ENCODE results near the gene S100Z. TPM values are rescaled to one million over a fixed set of nuclear protein-coding genes. Genes with fewer than 3 reads are reported as not detected.
"Not testable (repeated sequence)": the region's sequence is repeated elsewhere in the genome, so short reads cannot be mapped to it uniquely, and the experiment has no call there.

Gene S100Z
- total RNA-seq, 1 donor from 2014 or later: not detected

DNA sequence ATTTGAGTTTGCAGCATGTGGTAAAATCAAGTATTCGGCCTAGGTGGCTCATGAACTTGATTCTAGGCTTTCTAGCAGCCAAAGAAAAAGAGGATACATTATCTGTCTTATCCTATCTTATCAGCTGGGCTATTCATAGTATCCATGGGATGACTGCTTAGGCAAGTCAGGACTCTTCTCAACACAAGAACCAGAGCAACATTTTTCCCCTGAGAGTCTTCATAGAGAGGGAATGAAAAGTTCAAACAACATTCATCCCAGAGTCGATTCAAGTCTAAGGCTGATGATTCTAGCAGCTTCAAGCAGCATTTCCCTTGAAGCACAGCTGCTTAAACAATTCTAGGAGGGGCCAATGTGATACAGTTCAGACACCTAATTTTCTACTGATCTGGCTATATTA is 3.0 kb downstream of the S100Z start:
- no peaks in the 10 kb centered on the region for H3K27me3 ChIP-seq (ENCODE audit: control insufficient read depth, insufficient read depth, low read length)
- no peaks in the 10 kb centered on the region for H3K36me3 ChIP-seq (ENCODE audit: control insufficient read depth, insufficient read depth, low read length)
- TF ChIP-seq, protein P1, sequence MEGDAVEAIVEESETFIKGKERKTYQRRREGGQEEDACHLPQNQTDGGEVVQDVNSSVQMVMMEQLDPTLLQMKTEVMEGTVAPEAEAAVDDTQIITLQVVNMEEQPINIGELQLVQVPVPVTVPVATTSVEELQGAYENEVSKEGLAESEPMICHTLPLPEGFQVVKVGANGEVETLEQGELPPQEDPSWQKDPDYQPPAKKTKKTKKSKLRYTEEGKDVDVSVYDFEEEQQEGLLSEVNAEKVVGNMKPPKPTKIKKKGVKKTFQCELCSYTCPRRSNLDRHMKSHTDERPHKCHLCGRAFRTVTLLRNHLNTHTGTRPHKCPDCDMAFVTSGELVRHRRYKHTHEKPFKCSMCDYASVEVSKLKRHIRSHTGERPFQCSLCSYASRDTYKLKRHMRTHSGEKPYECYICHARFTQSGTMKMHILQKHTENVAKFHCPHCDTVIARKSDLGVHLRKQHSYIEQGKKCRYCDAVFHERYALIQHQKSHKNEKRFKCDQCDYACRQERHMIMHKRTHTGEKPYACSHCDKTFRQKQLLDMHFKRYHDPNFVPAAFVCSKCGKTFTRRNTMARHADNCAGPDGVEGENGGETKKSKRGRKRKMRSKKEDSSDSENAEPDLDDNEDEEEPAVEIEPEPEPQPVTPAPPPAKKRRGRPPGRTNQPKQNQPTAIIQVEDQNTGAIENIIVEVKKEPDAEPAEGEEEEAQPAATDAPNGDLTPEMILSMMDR (IDR thresholded peaks at IDR 0.05; ENCODE audit: insufficient read depth, low read length, poor library complexity, severe bottlenecking): no peak
- no peak overlapping the region for H3K4me3 ChIP-seq (ENCODE audit: low read depth, low read length)
- DNase-seq (ENCODE audit: low read depth): no peak

DNA sequence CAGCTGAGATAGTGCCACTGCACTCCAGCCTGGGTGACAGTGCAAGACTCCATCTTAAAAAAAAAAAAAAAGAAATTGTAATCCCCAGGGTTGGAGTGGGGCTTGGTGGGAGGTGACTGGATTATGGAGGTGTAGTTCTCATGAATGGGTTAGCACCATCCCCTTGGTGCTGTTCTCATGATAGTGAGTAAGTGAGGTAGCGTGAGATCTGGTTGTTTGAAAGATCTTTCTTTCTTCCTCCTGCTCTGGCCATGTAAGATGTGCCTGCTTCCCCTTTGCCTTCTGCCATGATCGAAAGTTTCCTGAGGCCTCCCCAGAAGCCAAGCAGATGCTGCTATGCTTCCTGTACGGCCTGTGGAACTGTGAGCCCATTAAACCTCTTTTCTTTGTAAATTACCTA is 3.9 kb downstream of the S100Z start:
- not testable (repeated sequence) for H3K27me3 ChIP-seq (ENCODE audit: control insufficient read depth, insufficient read depth, low read length); H3K4me3 ChIP-seq (ENCODE audit: low read depth, low read length); H3K36me3 ChIP-seq (ENCODE audit: control insufficient read depth, insufficient read depth, low read length); DNase-seq (ENCODE audit: low read depth)

DNA sequence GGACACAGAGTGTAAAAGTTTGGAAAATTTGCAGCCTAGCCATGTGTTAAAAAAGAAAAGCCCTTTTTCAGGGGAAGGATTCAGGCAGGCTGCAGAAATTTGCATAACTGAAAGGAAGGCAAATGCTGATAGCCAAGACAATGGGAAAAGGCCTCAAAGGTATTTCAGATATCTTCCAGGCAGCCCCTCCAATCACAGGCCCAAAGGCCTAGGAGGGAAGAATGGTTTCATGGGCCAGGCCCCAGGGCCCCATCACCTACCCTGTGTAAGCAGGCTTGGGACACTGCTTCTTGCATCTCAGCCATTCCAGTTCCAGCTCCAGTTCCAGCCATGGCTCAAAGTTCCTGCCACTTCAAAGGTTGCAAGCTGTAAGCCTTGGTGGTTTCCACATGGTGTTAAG is 4.8 kb downstream of the S100Z start:
- Histone ChIP-seq H3K36me3 (ENCODE audit: control insufficient read depth, insufficient read depth, low read length) (no peaks in the 10 kb centered on the region), H3K27me3 (ENCODE audit: control insufficient read depth, insufficient read depth, low read length) (no peaks in the 10 kb centered on the region), H3K4me3 (ENCODE audit: low read depth, low read length) (no peak overlapping the region)
- DNase-seq (ENCODE audit: low read depth): no peak
- TF ChIP-seq, protein P1 (IDR thresholded peaks at IDR 0.05; ENCODE audit: insufficient read depth, low read length, poor library complexity, severe bottlenecking): no peak

DNA sequence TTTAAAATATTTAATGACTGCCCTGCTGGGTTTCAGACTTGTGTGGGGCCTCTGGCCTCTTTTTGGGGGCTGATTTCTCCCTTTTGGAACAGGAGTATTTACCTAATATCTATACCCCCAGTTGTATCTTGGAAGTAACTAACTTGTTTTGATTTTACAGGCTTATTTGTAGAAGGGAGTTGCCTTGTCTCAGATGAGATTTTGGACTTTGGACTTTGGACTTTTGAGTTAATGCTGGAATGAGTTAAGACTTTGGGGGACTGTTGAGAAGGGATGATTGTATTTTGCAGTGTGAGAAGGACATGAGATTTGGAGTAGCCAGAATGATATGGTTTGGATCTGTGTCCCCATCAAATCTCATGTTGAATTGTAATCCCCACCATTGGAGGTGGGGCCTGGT is 5.7 kb downstream of the S100Z start:
- not testable (repeated sequence) for H3K4me3 ChIP-seq (ENCODE audit: low read depth, low read length); DNase-seq (ENCODE audit: low read depth); H3K27me3 ChIP-seq (ENCODE audit: control insufficient read depth, insufficient read depth, low read length); H3K36me3 ChIP-seq (ENCODE audit: control insufficient read depth, insufficient read depth, low read length)

DNA sequence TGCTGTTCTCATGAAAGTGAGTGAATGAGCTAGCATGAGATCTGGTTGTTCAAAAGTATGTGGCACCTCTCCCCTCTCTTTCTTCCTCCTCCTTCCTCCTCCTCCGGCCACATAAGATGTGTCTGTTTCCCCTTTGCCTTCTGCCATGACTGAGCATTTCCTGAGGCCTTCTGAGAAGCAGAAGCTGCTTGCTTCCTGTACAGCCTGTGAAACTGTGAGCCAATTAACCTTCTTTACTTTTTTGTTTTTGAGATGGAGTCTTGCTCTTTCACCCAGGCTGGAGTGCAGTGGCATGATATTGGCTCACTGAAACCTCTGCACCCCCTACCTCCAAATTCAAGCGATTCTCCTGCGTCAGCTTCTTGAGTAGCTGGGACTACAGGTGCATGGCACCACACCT is 6.1 kb downstream of the S100Z start:
- Histone ChIP-seq H3K27me3 (ENCODE audit: control insufficient read depth, insufficient read depth, low read length) (no peaks in the 10 kb centered on the region), H3K4me3 (ENCODE audit: low read depth, low read length) (no peak overlapping the region), H3K36me3 (ENCODE audit: control insufficient read depth, insufficient read depth, low read length) (no peaks in the 10 kb centered on the region)
- TF ChIP-seq, protein P1 (IDR thresholded peaks at IDR 0.05; ENCODE audit: insufficient read depth, low read length, poor library complexity, severe bottlenecking): no peak
- no peak for DNase-seq (ENCODE audit: low read depth)

DNA sequence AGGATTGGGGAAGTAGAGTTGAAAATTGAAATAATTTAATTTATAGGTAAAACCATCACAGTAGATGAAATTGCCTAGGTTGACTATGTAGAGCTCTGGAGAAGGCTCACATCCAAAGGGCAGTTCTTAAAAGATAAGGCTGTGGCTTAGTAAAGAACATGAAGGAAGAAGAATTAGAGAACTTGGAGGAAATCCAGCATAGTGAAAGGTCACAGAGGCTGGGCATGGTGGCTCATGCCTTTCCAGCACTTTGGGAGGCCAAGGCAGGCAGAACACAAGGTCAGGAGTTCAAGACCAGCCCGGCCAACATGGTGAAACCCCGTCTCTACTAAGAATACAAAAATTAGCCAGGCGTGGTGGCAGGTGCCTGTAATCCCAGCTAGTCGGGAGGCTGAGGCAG is 7.0 kb downstream of the S100Z start:
- H3K36me3 ChIP-seq (ENCODE audit: control insufficient read depth, insufficient read depth, low read length); H3K27me3 ChIP-seq (ENCODE audit: control insufficient read depth, insufficient read depth, low read length); DNase-seq (ENCODE audit: low read depth); H3K4me3 ChIP-seq (ENCODE audit: low read depth, low read length): not testable (repeated sequence)

DNA sequence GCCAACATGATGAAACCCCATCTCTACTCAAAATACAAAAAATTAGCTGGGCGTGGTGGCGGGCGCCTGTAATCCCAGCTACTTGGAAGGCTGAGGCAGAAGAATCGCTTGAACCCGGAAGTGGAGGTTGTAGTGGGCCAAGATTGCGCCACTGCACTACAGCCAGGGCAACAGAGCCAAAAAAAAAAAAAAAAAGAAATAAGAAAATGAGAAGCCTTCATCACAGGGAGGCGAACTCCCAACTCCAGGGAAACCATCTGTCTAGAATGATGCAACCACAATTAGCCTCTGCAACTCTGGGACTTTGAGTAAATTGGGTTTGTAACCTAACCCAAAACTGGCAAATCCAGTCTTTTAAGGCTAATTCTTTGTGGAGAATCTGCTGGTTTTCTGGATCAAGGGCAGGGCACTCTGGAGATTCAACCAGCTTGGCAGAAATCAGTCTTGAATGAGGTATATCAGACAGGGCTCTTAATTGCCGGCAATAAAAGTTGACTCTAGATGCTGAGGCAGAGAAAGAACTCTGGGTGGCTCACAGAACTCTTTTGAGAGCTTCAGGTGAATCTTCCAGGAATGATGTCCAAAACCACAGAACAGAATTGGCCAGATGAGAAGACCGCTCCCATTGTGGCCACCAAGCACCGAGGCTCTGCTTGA is 9.9 kb downstream of the S100Z start:
- H3K27me3 ChIP-seq (ENCODE audit: control insufficient read depth, insufficient read depth, low read length): no peaks in the 10 kb centered on the region
- no peak overlapping the region for H3K4me3 ChIP-seq (ENCODE audit: low read depth, low read length)
- no peaks in the 10 kb centered on the region for H3K36me3 ChIP-seq (ENCODE audit: control insufficient read depth, insufficient read depth, low read length)
- TF ChIP-seq, protein P1 (IDR thresholded peaks at IDR 0.05; ENCODE audit: insufficient read depth, low read length, poor library complexity, severe bottlenecking): no peak
- DNase-seq (ENCODE audit: low read depth): no peak

Measured in kidney epithelial cell (primary cell).